Melanocyte of skin (primary cell): Measurements from ENCODE around the gene CELSR2. TPM values are rescaled to one million over a fixed set of nuclear protein-coding genes. Genes with fewer than 3 reads are reported as not detected.

Source experiments
- total RNA-seq, 2 donors: library from RNA; depleted of rRNA; stranded (reverse); fragments of >200 nt; gene quantifications; 2 replicates each; pipeline ENCODE4 v1.2.3, GENCODE V29; 2012

Gene CELSR2, protein sequence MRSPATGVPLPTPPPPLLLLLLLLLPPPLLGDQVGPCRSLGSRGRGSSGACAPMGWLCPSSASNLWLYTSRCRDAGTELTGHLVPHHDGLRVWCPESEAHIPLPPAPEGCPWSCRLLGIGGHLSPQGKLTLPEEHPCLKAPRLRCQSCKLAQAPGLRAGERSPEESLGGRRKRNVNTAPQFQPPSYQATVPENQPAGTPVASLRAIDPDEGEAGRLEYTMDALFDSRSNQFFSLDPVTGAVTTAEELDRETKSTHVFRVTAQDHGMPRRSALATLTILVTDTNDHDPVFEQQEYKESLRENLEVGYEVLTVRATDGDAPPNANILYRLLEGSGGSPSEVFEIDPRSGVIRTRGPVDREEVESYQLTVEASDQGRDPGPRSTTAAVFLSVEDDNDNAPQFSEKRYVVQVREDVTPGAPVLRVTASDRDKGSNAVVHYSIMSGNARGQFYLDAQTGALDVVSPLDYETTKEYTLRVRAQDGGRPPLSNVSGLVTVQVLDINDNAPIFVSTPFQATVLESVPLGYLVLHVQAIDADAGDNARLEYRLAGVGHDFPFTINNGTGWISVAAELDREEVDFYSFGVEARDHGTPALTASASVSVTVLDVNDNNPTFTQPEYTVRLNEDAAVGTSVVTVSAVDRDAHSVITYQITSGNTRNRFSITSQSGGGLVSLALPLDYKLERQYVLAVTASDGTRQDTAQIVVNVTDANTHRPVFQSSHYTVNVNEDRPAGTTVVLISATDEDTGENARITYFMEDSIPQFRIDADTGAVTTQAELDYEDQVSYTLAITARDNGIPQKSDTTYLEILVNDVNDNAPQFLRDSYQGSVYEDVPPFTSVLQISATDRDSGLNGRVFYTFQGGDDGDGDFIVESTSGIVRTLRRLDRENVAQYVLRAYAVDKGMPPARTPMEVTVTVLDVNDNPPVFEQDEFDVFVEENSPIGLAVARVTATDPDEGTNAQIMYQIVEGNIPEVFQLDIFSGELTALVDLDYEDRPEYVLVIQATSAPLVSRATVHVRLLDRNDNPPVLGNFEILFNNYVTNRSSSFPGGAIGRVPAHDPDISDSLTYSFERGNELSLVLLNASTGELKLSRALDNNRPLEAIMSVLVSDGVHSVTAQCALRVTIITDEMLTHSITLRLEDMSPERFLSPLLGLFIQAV (N-terminal part only)
- total RNA-seq = 10 to 100 TPM; 16.7 to 19.3 TPM

DNA sequence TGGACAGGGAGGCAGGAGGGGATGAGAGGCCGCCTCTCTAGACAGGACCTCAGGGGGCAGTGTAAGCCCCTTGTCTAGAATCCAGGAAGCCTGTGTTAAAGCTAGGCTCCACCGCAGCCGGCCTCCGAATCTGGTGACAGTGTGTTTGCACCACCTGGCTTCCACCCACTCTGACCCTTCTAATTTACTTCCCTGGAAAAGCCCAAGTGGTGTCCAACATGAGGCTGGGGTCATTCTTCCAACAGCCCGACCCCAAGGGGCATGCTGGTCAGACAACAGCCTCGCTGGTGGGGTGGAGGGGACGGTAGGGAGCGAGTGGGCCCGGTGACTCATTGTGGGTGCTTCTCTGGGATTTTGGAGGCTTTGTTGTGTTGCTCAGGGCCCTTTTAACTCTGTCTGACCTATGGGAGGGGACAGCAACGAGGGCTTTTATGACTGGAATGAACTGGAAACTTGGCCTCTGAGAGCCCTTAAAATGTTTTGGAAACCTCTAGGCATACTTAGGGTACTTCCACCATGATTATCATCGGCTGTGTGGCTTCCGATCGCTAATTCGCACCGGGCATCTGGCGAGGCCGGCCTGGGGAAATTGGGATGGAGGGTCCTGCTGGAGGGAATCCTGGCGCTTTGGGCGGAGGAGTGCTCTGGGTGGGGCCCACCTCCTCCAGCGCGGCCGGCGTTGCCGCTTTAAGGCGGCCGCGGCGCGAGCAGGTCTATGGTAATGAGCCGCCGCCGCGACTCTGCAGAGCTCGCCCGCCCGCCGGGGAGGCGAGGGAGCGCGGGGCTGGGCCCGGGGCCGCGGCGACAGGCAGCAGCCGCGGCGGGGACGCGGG, at the start of gene CELSR2:
Gene CELSR2, plus strand, starts transcription at position 743 of the 833 bp plus-strand sequence. CDS start 541 bp downstream, outside the sequence.

DNA sequence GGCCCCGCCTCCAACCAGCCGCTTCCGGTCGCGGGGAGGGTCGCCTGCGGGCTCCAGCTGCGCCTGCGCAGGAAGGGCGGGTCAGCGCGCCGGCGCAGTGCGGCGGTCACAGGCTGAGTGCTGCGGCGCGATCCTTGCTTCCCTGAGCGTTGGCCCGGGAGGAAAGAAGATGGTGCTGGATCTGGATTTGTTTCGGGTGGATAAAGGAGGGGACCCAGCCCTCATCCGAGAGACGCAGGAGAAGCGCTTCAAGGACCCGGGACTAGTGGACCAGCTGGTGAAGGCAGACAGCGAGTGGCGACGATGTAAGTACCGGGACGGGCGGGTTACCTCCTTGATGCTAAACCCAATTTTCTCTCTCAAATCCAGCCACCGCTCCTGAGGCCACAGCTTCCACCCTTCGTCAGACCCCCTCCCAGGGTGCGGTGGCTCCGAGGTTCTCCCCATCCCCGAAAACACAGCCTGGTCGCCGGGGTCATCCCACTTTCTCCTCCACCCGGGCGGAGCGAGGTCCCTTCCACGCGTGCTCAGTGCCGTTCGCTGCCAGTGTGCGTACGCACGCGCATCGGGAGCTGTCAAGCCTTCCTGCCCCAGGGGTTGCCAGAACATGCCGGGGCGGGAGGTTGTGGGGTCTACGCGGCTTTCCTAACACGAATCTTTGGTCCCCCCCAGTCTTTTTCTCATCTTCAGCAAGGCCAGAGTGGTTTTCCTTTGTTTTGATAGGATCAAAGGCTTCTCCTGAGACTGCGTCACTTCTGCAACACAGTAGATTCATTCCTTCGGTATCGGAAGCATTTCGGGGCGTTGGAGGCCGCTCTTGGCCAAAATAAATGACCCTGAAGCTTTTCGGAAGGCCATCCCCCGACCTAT, 35.3 kb upstream of the CELSR2 start, which contains the start of gene SARS1:
Gene SARS1, plus strand, starts transcription at position 95 of the 870 bp plus-strand sequence. Its CDS starts 75 bp downstream, at position 170.

DNA sequence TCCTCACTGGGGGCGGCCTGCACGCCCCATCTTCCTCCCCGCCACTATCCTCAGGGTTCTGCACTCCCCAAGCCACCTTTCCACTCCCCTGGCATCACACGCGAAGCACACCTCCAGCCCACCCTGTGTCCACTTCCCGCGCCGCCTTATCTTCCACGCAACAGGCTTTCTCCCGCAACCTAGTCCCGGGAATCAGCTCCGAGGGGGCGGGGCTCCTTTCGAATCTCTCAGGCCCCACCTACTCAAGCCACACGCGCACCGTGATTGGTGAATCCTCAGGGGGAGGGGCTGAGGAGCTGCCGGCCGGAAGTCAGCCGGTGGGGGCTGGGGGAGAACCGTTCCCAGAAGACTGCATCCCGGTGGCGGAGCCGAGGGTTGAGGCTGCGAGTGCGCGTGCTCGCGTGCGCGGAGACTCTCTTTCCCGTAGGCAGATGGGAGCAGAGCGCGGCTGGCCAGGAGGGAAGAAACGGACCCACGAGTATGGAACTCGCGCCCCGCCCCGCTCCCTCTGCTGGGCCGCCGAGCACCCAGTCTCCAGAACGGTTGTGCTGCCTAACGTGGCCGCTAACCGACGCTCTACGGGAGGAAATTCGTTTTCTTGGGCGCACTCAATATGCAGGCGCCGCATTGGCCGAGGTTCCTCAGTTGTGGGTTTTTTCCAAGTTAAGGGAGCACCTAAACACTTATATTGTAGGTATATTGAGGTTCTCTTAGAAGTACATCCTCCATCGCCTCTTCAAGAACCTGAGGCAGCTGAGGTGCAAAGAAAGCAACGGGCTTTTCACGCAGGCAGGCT, 33.8 kb downstream of the CELSR2 start, which contains the start of gene PSRC1:
Gene PSRC1, minus strand, starts transcription at position 194 of the 796 bp plus-strand sequence.

DNA sequence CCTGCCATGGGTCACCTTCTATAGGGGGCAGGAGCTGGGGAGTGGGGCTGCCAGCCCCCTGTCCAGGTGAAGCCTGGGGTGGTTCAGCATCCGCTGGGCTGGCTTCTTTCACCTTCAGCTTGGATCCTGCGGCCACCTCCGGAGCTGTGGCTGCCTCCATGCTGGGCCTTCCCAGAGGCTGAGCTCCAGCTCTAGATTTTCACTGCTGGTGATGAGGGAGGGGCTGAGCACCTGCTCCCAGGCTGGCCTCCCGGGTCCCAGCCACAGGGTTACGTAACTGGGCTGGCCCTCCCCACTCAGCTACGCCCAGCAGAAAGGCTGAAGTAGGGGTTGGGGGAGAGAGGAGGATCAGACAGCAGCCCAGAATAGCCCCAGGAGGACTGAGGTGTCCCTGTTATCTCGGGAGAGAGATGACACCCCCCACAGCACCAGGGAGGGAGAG, 57.5 kb downstream of the CELSR2 start, which contains the start of gene MYBPHL:
Gene MYBPHL, minus strand, starts transcription at position 180 of the 442 bp plus-strand sequence. Its CDS starts 20 bp downstream, at position 160.

Other genes starting within 250 kb of the CELSR2 start
- 10 to 100 TPM; 20.0 to 23.1 TPM for gene WDR47, start 207.4 kb upstream of the CELSR2 start, total RNA-seq
- gene TAF13, start 173.5 kb upstream of the CELSR2 start, total RNA-seq = 10 to 100 TPM; 34.4 to 66.3 TPM
- gene TMEM167B, start 158.8 kb upstream of the CELSR2 start, total RNA-seq = 10 to 100 TPM in 1 of 2 donors, 1 to 10 TPM in 1; 10.0 to 13.4 TPM
- gene ELAPOR1, start 135.4 kb upstream of the CELSR2 start, total RNA-seq = under 1 TPM; under 0.01 TPM
- gene SARS1, start 35.6 kb upstream of the CELSR2 start, total RNA-seq = 100 to 1,000 TPM; 109 to 141 TPM
- 10 to 100 TPM; 20.3 to 58.9 TPM for gene PSRC1, start 33.6 kb downstream of the CELSR2 start, total RNA-seq
- gene MYBPHL, start 57.5 kb downstream of the CELSR2 start, total RNA-seq = under 1 TPM in 1 of 2 donors, not detected in 1; under 0.01 TPM
- gene SORT1, start 148.4 kb downstream of the CELSR2 start, total RNA-seq = 10 to 100 TPM; 82.3 to 83.3 TPM
- gene PSMA5, start 176.9 kb downstream of the CELSR2 start, total RNA-seq = 10 to 100 TPM; 58.8 to 86.9 TPM
- gene SYPL2, start 217.0 kb downstream of the CELSR2 start, total RNA-seq = under 1 TPM; 0.33 to 0.34 TPM
- 1 to 10 TPM; 2.1 to 3.7 TPM for gene ATXN7L2, start 234.4 kb downstream of the CELSR2 start, total RNA-seq
- 1 to 10 TPM; 3.3 to 6.9 TPM for gene CYB561D1, start 244.6 kb downstream of the CELSR2 start, total RNA-seq